ENCODE results near the gene TRMT112.

Gene TRMT112

DNA sequence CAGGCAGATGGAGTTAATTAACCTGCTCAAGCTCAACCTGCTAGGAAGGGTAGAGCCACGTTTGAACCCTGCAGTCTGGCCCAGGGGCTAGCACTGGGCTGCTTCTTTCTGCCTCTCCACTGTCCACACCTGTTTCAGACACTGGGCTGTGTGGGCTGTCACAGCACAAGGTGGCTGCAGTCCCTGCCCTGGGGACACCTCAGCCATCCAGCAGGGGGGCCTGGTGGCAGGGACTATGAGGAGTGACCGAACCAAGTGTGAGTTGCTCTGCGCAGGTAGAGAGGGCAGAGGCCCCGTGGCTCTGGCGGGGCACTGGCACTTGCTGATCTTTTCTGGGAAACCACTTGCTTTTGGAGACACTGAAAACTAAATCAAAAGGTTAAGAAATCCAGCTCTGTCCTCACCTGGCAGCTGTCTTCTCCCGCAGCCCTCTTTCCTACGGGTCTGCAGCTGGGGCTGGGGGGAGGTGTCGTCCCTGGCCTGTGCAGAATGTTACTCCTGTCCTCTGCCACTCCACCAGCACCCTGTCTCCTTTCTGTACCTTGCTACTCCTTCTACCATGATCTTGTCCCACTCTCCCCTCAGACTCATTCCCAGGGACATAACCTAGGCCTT is 38.7 kb downstream of the TRMT112 start:
- H3K4me3 ChIP-seq (ENCODE audit: low read depth, low read length): no peak overlapping the region
- TF ChIP-seq CTCF (IDR thresholded peaks at IDR 0.05; ENCODE audit: low read depth, low read length): no peak

DNA sequence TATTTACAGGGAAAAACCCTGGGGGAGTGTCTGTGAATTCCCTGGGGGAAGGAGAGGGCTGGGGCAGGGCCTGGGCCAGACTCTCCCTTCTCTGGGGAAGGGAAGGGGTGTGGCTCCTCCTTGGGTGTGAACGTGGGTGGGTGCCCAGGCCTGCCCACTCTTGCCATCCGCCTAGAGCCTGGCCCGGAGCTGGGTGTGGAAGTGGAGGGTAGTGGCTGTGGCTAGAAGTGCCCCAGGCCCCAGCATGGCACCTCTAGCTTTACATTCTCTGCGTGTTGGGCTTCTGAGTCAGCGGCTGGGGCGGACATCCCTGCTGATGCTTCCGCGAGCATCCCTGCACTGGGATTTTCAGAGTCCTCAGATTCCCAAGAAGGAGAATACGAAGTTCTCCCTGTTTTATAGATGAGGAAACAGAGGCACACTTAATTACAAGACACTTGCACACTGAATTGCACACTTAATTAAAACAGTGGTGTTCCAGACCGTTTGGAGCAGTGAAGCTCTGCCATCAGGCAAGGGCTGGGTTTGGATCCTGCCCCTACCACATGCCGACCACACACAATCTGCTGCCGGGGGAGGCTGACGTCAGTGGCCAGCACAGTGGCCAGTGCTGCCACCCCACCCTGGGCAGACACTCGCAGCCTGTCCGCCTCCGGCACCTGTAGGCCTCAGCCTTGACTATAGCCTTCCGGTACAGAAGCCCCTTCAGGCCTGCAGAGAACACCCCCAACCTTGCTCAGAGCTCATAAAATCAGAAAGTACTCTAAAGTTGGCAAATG is 40.5 kb downstream of the TRMT112 start:
- TF ChIP-seq CTCF (IDR thresholded peaks at IDR 0.05; ENCODE audit: low read depth, low read length): no peak
- no peak overlapping the region for H3K4me3 ChIP-seq (ENCODE audit: low read depth, low read length)

DNA sequence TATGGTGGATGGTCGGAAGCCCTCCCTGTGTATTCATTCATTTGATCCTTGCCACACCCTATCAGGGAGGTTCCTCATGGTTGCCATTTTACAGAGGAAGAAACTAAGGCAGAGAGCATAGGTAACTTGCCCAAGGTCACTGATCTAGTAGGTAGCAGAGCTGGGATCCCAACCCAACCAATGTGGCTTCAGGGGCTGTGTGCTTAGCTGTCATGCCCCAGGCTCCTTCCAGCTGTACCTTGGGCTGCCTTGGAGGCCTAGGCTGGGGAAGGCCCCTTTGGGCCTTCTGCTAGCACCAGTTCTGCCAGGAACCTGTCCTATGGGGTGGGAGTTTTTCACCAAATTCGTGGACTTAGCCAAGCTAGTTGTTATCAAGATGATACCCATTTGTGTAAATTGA is 41.5 kb downstream of the TRMT112 start:
- no peak overlapping the region for H3K4me3 ChIP-seq (ENCODE audit: low read depth, low read length)
- no peak for TF ChIP-seq CTCF (IDR thresholded peaks at IDR 0.05; ENCODE audit: low read depth, low read length)

GRCh38 chr11:64275031-64275800 is 42.1 kb downstream of the TRMT112 start:
- H3K4me3 ChIP-seq (ENCODE audit: low read depth, low read length): no peak overlapping the region
- TF ChIP-seq CTCF (IDR thresholded peaks at IDR 0.05; ENCODE audit: low read depth, low read length): no peak

DNA sequence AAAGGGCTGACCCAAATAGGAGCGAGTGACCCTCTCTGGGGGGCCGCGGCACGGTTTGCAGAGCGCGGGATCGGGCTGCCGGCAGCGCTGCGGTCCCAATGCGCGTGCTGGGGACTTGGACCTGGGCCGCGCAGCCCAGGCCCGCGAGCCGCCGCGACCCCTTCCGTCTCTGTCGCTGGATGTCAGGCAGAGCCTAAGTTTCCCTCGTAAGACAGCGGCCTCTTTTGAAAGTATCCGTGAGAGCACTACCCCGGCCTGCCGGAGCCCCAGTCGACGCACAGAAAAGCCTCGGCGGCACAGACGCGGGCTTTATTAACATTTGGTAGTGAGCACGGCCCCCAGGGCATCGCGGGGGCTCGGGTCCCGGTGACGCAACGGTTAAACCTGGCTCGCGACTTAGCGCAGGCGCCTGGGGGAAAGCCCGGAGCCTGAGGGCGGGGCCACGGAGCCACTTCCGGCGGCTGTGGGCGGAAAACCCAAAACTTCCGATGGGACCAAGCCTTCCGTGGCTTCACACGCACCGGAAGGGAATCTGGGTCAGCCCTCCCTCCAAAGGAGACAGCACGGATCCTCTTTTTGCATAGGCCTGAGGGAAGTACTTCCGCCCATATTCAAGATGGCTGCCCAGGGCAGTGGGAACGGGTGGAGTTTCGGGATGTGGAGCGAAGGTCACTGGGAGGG is 47.7 kb downstream of the TRMT112 start:
- no peak for TF ChIP-seq CTCF (IDR thresholded peaks at IDR 0.05; ENCODE audit: low read depth, low read length)

GRCh38 chr11:64268893-64269539 is 48.3 kb downstream of the TRMT112 start:
- H3K4me3 ChIP-seq (ENCODE audit: low read depth, low read length): peak overlapping the region; percentile 64
- TF ChIP-seq CTCF (IDR thresholded peaks at IDR 0.05; ENCODE audit: low read depth, low read length): no peak

More for the DNA sequence above, 47.7 kb downstream of the TRMT112 start:
- H3K4me3 ChIP-seq (ENCODE audit: low read depth, low read length): peak overlapping the region; percentile 64

Data from WI38 (cell line).